Upper lobe of left lung (tissue), 6 donors: ENCODE results near the gene RAMP3. TPM values are rescaled to one million over a fixed set of nuclear protein-coding genes. Genes with fewer than 3 reads are reported as not detected.

Experiments
- ATAC-seq, 2 donors: fragments of 200-7000 bp; cut with Tn5 transposase; one replicate each; pipeline ENCODE4 v1.9.1; 2022; ENCODE audit warnings: mild to moderate bottlenecking in 2 of 2, moderate library complexity in 2 of 2; ENCODE audit not compliant: low FRiP score in 2 of 2
- DNase-seq, 2 donors: peaks; one replicate each; pipeline ENCODE4 v3.0.0-alpha.2; 2019 to 2020
- H3K27ac ChIP-seq, 4 donors: fragments of 200-600 bp; sonication (generic); one replicate each; pipeline ENCODE4 v1.5.1; 2016 to 2019
- H3K27me3 ChIP-seq, 4 donors: fragments of 200-600 bp; sonication (generic); one replicate each; pipeline ENCODE4 v1.5.1; 2017 to 2019
- H3K36me3 ChIP-seq, 4 donors: fragments of 200-600 bp; sonication (generic); one replicate each; pipeline ENCODE4 v1.5.1; 2016 to 2019
- H3K4me1 ChIP-seq, 4 donors: fragments of 200-600 bp; sonication (generic); one replicate each; pipeline ENCODE4 v1.5.1; 2018 to 2019
- H3K4me3 ChIP-seq, 4 donors: fragments of 200-600 bp; sonication (generic); one replicate each; pipeline ENCODE4 v1.5.1; 2017 to 2019; ENCODE audit warnings: mild to moderate bottlenecking in 2 of 4, moderate library complexity in 1 of 4
- H3K9me3 ChIP-seq, 4 donors: fragments of 200-600 bp; sonication (generic); one replicate each; pipeline ENCODE4 v1.5.1; 2018 to 2019
- EP300 ChIP-seq, 4 donors: sonication (generic); formaldehyde crosslinking; IDR thresholded peaks; one replicate each; pipeline ENCODE4 v1.5.1; 2017; ENCODE audit warnings: antibody characterized with exemption in 4 of 4, control low read depth in 2 of 4
- POLR2A ChIP-seq, 4 donors: fragments of 450-650 bp; IDR thresholded peaks; one replicate each; pipeline ENCODE4 v1.5.1; 2016 to 2017; ENCODE audit warnings: antibody characterized with exemption in 4 of 4, mild to moderate bottlenecking in 2 of 4
- POLR2AphosphoS5 ChIP-seq, 2 donors: sonication (generic); formaldehyde crosslinking; IDR thresholded peaks; one replicate each; pipeline ENCODE4 v1.5.1; 2017; ENCODE audit warnings: antibody characterized with exemption in 2 of 2
- WGBS, 2 donors: methylation state at CpG; one replicate each; pipeline ENCODE4 v1.1.5; 2017 to 2018; 5-methylcytosine and 5-hydroxymethylcytosine counted together
- total RNA-seq, 6 donors: library from RNA; depleted of rRNA in 4 of 6; stranded (reverse); fragments of >200 nt in 4 of 6; gene quantifications; one replicate each; pipeline versions ENCODE4 v1.1.0 to v1.2.1, GENCODE V29; 2016 to 2021
- TF ChIP-seq, protein P1 (sequence below), 6 experiments: fragments of 450-650 bp in 4 of 6; fragments of 200-600 bp in 2 of 6; sonication (generic) in 2 of 6; IDR thresholded peaks; one replicate each; pipeline ENCODE4 v1.5.1; 2016 to 2019; ENCODE audit warnings: antibody characterized with exemption in 6 of 6
- donor health status: DM: no; HTN: no; CAD: no; lungs with moderate emphysema.
- donor health status: DM: no; HTN: yes; CAD: no; lungs with severe emphysema.

The RAMP3 gene
- total RNA-seq, 6 donors from 2014 or later: 33.5 to 306 (median 88.1) TPM

GRCh38 chr7:45155941-45156340 is 1.6 kb upstream of the RAMP3 start:
- peak overlapping the region in 2 of 4 donors; percentile 10 to 49 for H3K27ac ChIP-seq
- H3K9me3 ChIP-seq: no peaks in the 10 kb centered on the region
- no peak for TF ChIP-seq POLR2AphosphoS5 (IDR thresholded peaks at IDR 0.05)
- TF ChIP-seq EP300 (IDR thresholded peaks at IDR 0.05): no peak
- TF ChIP-seq, protein P1, sequence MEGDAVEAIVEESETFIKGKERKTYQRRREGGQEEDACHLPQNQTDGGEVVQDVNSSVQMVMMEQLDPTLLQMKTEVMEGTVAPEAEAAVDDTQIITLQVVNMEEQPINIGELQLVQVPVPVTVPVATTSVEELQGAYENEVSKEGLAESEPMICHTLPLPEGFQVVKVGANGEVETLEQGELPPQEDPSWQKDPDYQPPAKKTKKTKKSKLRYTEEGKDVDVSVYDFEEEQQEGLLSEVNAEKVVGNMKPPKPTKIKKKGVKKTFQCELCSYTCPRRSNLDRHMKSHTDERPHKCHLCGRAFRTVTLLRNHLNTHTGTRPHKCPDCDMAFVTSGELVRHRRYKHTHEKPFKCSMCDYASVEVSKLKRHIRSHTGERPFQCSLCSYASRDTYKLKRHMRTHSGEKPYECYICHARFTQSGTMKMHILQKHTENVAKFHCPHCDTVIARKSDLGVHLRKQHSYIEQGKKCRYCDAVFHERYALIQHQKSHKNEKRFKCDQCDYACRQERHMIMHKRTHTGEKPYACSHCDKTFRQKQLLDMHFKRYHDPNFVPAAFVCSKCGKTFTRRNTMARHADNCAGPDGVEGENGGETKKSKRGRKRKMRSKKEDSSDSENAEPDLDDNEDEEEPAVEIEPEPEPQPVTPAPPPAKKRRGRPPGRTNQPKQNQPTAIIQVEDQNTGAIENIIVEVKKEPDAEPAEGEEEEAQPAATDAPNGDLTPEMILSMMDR (IDR thresholded peaks at IDR 0.05): no peak
- no peak for TF ChIP-seq POLR2A (IDR thresholded peaks at IDR 0.05)
- WGBS, 2 donors: 97 to 100% methylated on average over 3 to 4 of the region's 4 CpGs
- H3K4me3 ChIP-seq: no peak overlapping the region
- H3K36me3 ChIP-seq: no peaks in the 10 kb centered on the region
- peaks cover 0 to 8% (median 3%) of the 10 kb centered on the region in 4 donors for H3K27me3 ChIP-seq
- ATAC-seq (no peak), DNase-seq (no peak)
- H3K4me1 ChIP-seq: peaks cover 0 to 13% (median 7%) of the 10 kb centered on the region in 4 donors

DNA sequence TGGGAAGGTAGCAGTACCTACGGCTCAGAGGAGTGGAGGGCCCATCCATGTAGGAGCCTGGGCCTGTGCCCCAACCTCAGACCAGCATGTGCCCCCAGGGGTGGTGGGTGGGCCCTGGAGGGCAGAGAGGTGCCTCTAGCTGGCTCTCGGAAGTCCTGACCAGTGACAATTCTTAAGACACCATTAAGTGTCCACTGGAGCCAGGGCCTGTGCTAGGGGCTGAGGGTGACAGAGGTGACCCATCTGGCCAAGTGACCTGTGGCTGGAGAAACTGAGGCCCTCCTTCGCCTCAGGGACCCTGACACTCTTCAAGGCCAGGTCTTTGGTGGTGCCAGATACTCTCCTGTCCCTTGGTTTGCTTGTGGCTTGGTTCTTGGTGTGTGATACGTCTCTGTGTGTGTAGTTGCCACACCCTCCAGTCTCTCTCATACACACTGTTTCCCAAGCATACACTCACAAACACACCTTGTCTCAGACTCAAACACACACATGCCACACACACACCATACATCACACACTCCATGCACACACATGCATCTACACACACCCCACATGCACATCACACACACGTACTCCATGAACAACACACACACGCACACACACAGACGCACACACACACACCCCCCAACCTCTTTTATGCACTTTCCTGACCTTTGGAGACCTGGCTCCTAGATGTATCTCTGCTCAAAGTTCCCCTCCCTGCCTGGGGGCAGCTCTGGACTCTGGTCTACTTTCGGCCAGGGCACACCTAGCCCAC is 897 bp upstream of the RAMP3 start:
- TF ChIP-seq EP300 (IDR thresholded peaks at IDR 0.05) (no peak), POLR2A (IDR thresholded peaks at IDR 0.05) (no peak), POLR2AphosphoS5 (IDR thresholded peaks at IDR 0.05) (no peak)
- TF ChIP-seq, protein P1 (IDR thresholded peaks at IDR 0.05): no peak
- DNase-seq (no peak), ATAC-seq (no peak)
- H3K27ac ChIP-seq: peak overlapping the region in 3 of 4 donors; percentile 49 to 83 (median 83)
- H3K4me1 ChIP-seq: peaks cover 0 to 21% (median 7%) of the 10 kb centered on the region in 4 donors
- WGBS, 2 donors: 73 to 78% methylated on average over 8 of the region's 8 CpGs
- peaks cover 0 to 8% (median 3%) of the 10 kb centered on the region in 4 donors for H3K27me3 ChIP-seq
- peak overlapping the region in 3 of 4 donors; percentile 48 to 67 (median 52) for H3K4me3 ChIP-seq
- no peaks in the 10 kb centered on the region for H3K9me3 ChIP-seq
- no peaks in the 10 kb centered on the region for H3K36me3 ChIP-seq

DNA sequence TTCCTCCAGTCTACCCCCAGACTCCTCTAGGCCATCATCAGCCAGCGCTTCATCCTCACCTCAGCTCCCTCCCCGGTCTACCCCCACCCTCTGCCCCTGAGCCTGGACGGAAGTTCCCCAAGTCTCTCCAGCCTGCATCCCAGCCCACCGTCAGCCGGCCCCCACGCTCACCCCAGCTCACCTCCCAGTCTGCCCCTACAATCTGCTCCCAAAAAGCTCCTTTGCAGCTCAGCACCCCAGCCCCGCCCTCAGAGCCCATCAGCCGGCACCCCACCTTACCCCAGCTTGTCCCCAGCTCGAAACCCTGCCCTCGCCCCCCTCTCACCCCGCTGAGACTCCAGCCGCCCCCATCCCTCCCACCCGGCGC is 322 bp upstream of the RAMP3 start:
- H3K9me3 ChIP-seq: no peaks in the 10 kb centered on the region
- H3K27me3 ChIP-seq: peaks cover 0 to 8% (median 3%) of the 10 kb centered on the region in 4 donors
- peak overlapping the region; percentile 48 to 67 (median 51) for H3K4me3 ChIP-seq
- peak overlapping the region; percentile 74 to 94 (median 83) for H3K27ac ChIP-seq
- peaks cover 0 to 23% (median 7%) of the 10 kb centered on the region in 4 donors for H3K4me1 ChIP-seq
- DNase-seq: no peak
- TF ChIP-seq POLR2A (IDR thresholded peaks at IDR 0.05): no peak
- TF ChIP-seq, protein P1 (IDR thresholded peaks at IDR 0.05): no peak
- TF ChIP-seq EP300 (IDR thresholded peaks at IDR 0.05): no peak
- no peak for ATAC-seq
- H3K36me3 ChIP-seq: no peaks in the 10 kb centered on the region
- WGBS, 2 donors: 8 to 17% methylated on average over 9 to 14 of the region's 14 CpGs

GRCh38 chr7:45158471-45158870 is 880 bp downstream of the RAMP3 start:
- WGBS, 2 donors: 71 to 93% methylated on average over 1 of the region's 1 CpG
- no peaks in the 10 kb centered on the region for H3K9me3 ChIP-seq
- no peak for DNase-seq
- peak overlapping the region; percentile 48 to 67 (median 51) for H3K4me3 ChIP-seq
- peak overlapping the region; percentile 74 to 94 (median 83) for H3K27ac ChIP-seq
- peaks cover 0 to 4% (median 0%) of the 10 kb centered on the region in 4 donors for H3K36me3 ChIP-seq
- no peak for ATAC-seq
- no peak for TF ChIP-seq EP300 (IDR thresholded peaks at IDR 0.05)
- TF ChIP-seq POLR2AphosphoS5 (IDR thresholded peaks at IDR 0.05): no peak
- TF ChIP-seq POLR2A (IDR thresholded peaks at IDR 0.05): no peak
- TF ChIP-seq, protein P1 (IDR thresholded peaks at IDR 0.05): no peak
- peaks cover 0 to 8% (median 3%) of the 10 kb centered on the region in 4 donors for H3K27me3 ChIP-seq
- H3K4me1 ChIP-seq: peaks cover 0 to 23% (median 7%) of the 10 kb centered on the region in 4 donors
